Loucy (cell line): ENCODE measurements around the gene IL12B.

Experiments
- CTCF ChIP-seq: fragments of 200-600 bp; sonication (generic); conservative IDR thresholded peaks from 2 replicates; pipeline ENCODE4 v1.5.1; 2014; ENCODE audit warnings: mild to moderate bottlenecking, antibody characterized with exemption, low read length
- EZH2phosphoT487 ChIP-seq: fragments of 200-600 bp; IDR thresholded peaks from 2 replicates; pipeline ENCODE4 v1.6.1; 2018; ENCODE audit warnings: antibody characterized with exemption, mild to moderate bottlenecking, moderate library complexity, borderline replicate concordance

DNA sequence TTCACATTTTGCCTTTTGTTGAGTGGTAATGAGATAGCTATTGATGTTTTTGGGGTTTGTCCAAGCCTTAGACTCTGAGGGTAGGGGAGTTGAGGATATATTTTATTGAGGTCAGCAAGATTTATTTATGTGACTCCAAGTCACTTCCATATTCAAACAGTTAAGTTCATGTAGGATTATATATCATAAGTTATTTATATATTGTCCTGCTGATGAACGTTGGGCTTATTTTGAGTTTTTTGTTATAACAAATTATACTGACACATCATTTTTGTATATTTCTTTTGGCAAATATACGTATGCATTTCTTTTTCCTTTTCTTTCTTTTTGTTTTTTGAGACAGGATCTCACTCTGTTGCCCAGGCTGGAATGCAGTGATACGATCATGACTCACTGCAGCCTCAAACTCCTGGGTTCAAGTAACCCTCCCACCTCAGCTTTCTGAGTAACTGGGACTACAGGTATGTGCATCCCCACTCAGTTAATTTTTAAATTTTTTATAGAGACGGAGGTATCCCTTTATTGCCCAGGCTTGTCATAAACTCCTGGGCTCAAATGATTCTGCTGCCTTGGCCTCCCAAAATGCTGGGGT is 23.5 kb upstream of the IL12B start:
- no peak for TF ChIP-seq CTCF
- TF ChIP-seq EZH2phosphoT487: no peak
